Upper lobe of left lung (tissue), 4 donors: ENCODE measurements around the gene ZNF438.

Experiments used
- EP300 ChIP-seq, 4 donors: sonication (generic); formaldehyde crosslinking; IDR thresholded peaks; one replicate each; pipeline ENCODE4 v1.5.1; 2017; ENCODE audit warnings: antibody characterized with exemption in 4 of 4, control low read depth in 2 of 4
- POLR2A ChIP-seq, 4 donors: fragments of 450-650 bp; IDR thresholded peaks; one replicate each; pipeline ENCODE4 v1.5.1; 2016 to 2017; ENCODE audit warnings: antibody characterized with exemption in 4 of 4, mild to moderate bottlenecking in 2 of 4
- TF ChIP-seq, protein P1 (sequence below), 6 experiments: fragments of 450-650 bp in 4 of 6; fragments of 200-600 bp in 2 of 6; sonication (generic) in 2 of 6; IDR thresholded peaks; one replicate each; pipeline ENCODE4 v1.5.1; 2016 to 2019; ENCODE audit warnings: antibody characterized with exemption in 6 of 6

DNA sequence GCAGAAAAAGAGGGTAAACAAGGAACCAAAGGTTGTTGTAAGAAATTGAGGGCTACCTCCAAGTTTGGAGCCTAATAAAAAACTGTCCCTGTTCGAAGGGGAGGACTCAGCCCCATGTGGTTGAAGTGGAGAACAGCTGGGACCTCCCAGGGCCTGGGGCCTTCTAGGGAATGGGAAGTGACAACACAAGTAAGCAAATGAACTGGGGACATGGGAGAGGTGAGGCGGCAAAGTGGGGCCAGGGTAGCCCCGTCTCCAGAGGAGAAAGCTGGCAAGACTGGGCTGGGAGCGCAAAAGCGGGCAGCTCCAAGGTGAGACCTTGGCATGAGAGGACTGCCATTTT lies 198.1 kb downstream of the ZNF438 start:
- TF ChIP-seq, protein P1, sequence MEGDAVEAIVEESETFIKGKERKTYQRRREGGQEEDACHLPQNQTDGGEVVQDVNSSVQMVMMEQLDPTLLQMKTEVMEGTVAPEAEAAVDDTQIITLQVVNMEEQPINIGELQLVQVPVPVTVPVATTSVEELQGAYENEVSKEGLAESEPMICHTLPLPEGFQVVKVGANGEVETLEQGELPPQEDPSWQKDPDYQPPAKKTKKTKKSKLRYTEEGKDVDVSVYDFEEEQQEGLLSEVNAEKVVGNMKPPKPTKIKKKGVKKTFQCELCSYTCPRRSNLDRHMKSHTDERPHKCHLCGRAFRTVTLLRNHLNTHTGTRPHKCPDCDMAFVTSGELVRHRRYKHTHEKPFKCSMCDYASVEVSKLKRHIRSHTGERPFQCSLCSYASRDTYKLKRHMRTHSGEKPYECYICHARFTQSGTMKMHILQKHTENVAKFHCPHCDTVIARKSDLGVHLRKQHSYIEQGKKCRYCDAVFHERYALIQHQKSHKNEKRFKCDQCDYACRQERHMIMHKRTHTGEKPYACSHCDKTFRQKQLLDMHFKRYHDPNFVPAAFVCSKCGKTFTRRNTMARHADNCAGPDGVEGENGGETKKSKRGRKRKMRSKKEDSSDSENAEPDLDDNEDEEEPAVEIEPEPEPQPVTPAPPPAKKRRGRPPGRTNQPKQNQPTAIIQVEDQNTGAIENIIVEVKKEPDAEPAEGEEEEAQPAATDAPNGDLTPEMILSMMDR (IDR thresholded peaks at IDR 0.05) = peak in 1 of 6 experiments; percentile 10
- TF ChIP-seq POLR2A (IDR thresholded peaks at IDR 0.05) = no peak
- no peak for TF ChIP-seq EP300 (IDR thresholded peaks at IDR 0.05)
